GM18867 (cell line): ENCODE measurements around the gene HIF1A.
"Not testable (repeated sequence)": the region's sequence is repeated elsewhere in the genome, so short reads cannot be mapped to it uniquely, and the experiment has no call there.

Experiments
- ATAC-seq: cut with Tn5 transposase; IDR thresholded peaks from one replicate; pipeline ENCODE4 v1.9.1; 2021; ENCODE audit warnings: mild to moderate bottlenecking, moderate library complexity; ENCODE audit not compliant: unreplicated experiment

The HIF1A gene

DNA sequence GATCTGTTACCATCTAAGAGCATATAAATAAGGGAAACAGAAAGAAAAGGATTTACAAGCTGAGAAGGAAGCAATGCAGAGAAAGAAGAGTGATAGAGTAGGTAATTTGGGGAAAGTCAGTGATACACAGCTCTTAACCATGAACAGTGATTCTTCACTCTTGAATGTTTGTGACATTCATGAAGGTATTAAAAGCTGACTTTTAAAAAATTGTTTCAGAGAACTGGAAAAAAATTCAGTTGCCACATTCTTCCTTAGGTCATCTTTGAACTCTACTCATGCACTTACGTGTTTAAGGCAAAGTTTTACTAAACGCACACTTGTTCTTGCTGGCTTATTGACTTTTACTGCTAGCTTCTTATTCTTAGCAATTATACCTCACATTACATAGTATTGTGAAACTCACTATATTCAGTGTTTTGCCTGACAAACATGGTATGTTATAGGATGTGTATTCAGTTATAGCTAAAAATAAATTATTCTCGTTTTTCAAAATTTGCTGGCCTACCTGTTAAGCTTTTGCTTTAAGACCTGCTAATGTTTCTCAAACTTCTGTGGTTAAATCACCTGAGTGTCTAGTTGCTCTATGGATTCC is 10.9 kb downstream of the HIF1A start:
- ATAC-seq = no peak

DNA sequence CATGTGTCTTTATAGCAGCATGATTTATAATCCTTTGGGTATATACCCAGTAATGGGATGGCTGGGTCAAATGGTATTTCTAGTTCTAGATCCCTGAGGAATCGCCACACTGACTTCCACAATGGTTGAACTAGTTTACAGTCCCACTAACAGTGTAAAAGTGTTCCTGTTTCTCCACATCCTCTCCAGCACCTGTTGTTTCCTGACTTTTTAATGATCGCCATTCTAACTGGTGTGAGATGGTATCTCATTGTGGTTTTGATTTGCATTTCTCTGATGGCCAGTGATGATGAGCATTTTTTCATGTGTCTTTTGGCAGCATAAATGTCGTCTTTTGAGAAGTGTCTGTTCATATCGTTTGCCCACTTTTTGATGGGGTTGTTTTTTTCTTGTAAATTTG is 12.5 kb downstream of the HIF1A start:
- ATAC-seq = not testable (repeated sequence)

DNA sequence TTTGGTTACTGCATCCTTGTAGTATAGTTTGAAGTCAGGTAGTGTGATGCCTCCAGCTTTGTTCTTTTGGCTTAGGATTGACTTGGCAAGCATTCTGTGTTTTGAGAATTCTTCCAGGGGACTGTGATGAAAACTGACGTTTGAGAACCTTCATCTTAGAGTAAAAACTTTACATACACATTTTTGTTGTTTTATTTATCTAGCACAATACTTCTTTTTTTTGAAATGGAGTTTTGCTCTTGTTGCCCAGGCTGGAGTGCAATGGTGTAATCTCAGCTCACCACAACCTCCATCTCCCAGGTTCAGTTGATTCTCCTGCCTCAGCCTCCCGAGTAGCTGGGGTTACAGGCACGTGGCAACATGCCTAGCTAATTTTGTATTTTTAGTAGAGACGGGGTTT is 13.4 kb downstream of the HIF1A start:
- ATAC-seq = not testable (repeated sequence)

DNA sequence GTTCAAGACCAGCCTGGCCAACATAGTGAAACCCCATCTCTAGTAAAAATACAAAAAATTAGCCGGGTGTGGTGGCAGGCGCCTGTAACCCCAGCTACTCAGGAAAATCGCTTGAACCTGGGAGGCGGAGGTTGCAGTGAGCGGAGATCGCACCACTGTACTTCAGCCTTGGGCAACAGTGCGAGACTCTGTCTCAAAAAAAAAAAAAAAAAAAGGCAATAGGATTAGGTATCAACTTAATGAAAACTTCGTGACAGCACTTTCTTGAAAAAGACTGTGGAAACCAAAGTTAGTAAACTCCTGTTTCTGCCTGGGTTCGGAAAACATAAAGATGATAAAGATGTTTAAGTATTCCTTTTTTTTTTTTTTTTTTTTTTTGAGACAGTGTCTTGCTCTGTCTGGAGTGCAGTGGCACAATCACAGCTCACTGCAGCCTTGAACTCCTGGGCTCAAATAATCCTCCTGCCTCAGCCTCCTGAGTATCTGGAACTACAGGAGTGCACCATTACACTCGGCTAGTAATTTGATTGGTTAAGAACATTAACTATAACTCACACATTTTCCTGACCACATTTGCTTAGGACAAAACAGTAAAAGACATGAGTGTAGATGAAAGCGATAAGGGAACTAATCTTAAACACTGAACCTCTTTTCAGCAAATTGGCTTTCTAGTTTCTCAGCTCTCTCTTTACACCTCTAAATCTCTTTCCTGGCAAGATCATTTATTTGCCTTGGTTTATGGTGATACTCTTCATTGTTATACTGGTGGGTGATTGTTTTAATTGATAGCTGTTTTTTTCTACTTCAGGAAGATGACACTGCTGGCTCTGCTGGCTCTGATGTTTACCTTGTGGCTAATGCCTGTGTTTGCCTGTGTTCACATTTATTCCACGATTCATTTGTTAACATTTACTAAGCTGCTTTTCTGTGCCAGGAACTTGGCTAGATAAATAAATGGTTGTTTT is 15.8 kb downstream of the HIF1A start:
- ATAC-seq = no peak

DNA sequence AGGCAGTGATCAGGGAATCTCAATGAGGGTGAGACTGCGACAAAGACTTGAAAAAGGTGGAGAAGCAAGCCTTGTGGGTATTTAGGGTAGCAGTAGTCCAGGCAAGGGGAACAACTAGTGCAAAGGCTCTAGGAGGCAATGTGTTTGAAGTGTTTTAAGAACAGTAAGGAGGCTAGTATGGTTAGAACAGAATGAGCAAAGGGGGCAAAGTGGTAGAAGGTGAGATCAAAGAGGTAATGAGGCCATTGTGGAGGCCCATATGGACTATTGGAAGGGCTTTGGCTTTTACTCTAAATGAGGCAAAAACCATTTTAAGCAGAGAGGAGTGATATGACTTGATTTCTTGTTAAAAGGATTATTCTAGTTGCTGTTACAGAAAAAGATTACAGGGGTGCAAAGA is 16.8 kb downstream of the HIF1A start:
- no peak for ATAC-seq

DNA sequence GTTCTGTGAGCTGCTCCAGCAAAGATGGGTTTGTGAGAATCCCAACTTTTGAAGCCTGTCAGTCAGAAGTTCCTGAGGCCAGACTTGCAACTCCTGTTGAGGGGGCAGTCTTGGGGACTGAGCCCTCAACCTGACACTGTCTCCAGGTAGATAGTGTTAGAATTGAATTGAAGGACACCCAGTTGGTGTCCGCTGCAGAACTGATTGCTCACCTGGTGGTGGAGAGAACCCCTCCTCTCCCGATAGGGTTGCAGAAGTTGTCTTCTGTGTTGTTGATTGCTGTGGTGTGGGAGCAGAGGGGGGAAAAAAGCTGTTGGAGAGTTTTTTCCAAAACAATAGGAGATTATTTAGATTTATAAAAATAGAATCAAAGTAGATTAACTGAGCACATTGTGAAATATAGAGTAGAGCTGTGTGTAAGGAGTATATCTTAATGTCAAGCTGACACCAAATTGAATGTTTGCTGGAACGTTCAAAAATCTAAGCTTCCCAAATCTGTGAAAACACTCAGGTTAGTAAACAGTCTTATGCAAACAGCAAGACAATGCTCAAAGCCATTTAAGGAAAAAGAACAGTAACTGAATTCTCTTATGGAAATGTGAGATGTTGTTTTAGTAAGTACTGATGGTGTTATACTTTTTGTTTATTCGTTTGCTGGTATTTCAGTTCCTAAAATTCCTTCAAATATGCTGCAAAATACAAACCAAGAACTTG is 18.6 kb downstream of the HIF1A start:
- ATAC-seq = no peak

DNA sequence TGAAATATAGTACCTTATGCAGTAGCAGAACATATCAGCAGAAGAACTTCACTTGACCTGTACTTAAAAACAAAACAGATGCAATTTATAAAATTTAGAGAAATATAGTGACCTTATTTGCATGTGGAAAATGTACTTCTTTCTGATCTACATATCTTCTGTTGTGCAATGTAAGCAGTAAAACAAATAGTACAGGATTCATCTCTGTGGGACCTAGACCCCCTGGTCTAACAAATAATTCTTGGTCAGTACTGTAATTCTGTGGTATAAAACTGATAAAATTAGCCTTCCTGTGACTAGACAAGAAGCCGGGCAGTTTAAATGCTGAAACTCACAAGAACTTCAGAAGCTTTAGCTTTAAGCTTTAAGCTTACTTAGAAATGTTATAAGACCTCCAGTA is 21.6 kb downstream of the HIF1A start:
- no peak for ATAC-seq

DNA sequence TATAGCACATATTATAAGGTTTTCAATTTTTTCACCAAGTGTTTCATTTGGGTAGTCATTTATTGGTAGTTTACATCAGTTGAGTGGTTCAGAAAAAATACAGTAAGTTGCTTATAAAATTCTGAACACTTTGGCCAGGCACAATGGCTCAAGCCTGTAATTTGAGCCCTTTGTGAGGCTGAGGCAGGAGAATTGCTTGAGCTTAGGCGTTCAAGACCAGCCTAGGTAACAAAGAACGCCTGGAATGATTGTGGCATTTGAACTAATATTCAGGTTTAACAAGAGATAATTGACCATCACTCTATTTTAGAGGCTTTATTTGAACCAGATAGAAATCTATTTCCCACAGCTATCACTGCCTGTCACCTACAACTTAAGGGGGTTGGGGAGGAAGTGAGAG is 22.7 kb downstream of the HIF1A start:
- ATAC-seq = no peak

DNA sequence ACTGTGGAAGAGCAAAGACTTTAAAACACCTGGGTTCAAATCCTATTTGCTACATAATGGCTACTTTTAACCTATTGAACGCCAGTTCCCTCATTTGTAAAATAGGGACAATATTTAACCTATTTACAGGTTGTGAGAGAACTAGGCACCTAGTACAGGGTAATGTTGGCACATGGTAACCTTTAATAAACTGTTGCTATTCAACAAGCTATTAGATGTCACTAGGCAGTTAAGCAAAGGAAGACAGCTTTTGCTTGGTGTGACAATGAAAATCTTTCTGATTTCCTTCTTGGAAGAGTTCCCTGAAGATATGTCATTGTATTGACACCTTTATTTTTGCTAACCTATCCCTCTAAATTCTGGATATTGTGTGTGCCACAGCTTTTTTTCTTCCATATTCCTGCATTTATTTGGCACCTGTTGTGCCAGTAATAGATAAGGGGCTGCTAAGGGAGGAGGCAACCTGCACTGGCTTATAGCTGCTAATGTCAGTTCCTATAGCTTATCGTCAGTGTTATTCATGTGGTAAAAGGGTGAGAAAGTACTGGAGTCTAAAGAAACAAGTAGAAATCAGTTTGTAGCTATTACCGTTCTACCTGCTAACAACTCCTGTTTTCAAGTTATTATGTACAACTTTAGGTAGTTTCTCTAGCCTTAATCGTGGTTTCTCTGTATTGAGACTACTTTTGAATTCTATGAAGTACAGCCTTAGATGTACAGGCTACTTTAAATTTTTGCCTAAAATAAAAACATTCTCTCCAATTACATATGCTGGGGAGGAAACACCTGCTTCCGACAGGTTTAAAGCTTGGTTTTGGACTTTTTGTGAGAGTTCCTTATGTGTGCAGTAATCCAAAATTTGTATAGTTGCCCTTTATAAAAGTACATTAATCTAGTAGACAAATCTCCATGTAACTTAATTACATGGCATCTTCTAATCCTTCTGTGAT is 24.3 kb downstream of the HIF1A start:
- ATAC-seq = no peak

DNA sequence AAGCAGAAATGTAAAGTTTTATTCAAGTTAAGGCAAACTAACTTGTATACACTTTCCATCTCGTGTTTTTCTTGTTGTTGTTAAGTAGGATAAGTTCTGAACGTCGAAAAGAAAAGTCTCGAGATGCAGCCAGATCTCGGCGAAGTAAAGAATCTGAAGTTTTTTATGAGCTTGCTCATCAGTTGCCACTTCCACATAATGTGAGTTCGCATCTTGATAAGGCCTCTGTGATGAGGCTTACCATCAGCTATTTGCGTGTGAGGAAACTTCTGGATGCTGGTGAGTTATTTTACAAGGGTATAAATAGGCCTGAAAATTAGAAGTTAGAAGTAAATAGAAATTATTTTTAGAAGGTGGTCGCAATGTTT is 25.0 kb downstream of the HIF1A start:
- ATAC-seq = no peak

DNA sequence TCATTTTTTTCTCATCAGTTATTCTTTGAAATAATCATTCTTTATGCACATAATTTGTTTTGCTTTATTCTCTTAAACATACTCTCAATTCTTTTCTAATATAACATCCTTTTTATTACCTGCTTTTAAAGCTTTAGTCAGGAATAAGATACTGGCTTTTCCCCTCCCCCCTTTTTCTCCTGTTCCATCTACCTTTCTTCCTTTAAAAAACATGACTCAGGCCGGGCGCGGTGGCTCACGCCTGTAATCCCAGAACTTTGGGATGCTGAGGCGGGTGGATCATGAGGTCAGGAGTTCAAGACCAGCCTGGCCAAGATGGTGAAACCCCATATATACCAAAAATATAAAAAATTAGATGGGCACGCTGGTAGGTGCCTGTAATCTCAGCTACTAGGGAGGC is 25.4 kb downstream of the HIF1A start:
- ATAC-seq = no peak

DNA sequence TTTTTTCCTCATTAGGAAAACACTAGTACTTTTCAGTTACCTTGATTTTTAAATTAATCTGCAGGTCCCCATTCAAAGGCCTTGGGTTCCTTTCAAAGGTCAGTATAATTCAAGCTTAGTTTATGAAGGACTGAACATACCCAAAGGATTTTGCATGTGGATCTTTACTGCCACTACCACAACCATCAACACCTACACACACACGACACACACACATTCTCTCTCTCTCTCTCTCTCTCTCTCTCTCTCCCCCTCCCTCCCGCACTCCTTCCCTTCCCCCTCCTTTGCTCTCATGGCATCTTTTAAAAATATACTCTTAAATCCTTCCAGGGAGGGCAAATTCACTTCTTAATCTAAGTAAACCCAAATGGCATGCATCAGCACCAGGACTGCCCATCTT is 28.8 kb downstream of the HIF1A start:
- ATAC-seq = no peak

DNA sequence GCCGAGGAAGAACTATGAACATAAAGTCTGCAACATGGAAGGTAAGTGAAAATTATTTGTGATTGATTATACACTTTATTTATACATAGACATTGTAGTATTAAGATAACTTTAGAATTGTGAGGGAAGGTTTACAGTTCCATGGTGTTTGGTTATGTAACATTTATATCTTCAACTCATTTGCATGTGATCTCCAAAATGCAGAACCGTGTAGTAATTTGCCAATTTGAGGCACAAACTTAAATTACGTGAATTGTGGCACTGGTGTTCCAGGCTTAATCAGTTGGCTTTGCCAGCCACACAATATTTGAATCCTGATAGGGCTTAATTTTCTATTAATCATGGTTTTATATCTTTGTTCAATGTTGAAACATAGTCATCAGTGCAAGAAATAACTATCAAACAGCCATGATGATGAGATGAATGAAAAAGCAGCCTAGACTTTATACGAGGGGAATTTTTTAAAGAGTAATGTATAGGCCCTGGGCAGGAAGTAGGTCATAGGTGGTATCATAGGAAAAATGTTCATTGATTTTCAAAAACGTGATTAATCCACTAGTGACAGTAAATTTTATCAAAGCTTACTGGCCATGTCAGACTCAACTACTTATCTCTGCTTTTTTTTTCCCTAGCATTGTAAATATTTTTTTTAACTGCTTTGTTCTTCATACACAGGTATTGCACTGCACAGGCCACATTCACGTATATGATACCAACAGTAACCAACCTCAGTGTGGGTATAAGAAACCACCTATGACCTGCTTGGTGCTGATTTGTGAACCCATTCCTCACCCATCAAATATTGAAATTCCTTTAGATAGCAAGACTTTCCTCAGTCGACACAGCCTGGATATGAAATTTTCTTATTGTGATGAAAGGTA is 31.7 kb downstream of the HIF1A start:
- no peak for ATAC-seq

DNA sequence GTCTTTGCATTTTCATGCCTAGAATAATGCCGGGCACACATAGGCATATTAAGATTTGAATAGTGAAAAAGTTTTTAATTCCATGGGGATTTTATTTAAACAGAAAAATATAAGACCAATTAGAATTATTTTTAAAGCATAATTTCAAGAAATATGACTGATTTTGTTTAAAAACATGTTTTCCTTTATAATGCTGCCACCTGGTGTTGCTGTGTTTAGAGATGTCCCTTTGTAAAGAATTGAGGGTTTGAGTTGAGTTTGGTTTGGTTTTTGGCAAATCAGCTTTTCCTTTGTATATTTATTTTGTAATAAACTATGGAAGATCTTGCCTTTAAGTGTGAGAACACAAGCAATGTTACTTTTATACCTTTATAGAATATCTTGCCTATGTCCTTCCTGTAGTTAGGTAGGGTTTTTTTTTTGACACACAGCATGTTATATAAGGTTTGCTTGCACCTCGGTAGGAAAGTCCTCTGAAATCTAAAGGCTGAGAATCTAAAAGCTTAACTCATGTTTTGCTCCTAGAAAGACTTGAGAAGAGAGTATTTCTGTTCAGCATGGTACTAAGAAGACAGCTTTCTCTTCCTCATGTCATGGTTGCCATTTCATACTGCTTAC is 35.6 kb downstream of the HIF1A start:
- no peak for ATAC-seq

DNA sequence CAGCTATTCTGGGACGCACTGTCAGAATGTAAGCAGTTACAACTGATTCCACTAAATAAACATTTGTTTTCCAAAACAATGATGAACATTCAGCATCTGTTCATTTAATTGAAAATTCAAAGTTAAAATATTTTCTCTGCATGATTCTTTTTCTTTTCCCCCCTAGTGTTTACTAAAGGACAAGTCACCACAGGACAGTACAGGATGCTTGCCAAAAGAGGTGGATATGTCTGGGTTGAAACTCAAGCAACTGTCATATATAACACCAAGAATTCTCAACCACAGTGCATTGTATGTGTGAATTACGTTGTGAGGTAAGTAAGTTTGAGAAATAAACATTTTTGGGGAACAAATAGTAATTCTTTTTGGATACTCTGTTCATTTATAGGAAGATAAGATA is 38.7 kb downstream of the HIF1A start:
- no peak for ATAC-seq

DNA sequence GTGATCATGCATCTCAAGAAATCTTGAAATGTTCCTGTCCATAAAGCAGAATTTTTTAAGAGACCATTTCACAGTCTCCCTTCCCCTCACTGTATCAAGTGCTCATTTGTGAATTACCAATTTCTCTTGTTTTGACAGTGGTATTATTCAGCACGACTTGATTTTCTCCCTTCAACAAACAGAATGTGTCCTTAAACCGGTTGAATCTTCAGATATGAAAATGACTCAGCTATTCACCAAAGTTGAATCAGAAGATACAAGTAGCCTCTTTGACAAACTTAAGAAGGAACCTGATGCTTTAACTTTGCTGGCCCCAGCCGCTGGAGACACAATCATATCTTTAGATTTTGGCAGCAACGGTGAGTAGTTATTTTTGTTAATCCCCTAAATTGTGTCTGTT is 41.4 kb downstream of the HIF1A start:
- ATAC-seq = no peak

DNA sequence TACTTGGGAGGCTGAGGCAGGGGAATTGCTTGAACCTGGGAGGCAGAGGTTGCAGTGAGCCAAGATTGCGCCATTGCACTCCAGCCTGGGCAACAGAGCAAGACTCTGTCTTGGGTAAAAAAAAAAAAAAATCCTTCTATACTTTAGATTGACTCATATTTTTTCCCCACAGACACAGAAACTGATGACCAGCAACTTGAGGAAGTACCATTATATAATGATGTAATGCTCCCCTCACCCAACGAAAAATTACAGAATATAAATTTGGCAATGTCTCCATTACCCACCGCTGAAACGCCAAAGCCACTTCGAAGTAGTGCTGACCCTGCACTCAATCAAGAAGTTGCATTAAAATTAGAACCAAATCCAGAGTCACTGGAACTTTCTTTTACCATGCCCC is 42.6 kb downstream of the HIF1A start:
- no peak for ATAC-seq

DNA sequence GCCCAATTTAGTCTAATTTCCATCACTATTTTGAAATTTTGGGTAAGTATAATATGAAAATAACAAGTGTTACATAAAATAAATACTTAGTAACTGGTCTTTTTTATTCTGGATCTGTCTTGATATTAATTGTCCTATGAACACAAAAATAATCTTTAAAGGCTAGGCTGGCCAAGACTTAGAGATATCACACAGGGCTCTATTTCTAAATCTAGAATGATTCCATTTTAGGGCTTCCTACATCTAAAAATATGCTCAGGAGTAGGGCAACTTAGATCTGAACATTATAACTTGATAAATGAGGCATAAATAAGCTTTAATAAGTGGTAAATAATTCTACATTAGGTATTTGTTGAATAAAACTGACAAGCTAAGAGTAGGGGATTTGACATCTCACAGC is 43.8 kb downstream of the HIF1A start:
- no peak for ATAC-seq

DNA sequence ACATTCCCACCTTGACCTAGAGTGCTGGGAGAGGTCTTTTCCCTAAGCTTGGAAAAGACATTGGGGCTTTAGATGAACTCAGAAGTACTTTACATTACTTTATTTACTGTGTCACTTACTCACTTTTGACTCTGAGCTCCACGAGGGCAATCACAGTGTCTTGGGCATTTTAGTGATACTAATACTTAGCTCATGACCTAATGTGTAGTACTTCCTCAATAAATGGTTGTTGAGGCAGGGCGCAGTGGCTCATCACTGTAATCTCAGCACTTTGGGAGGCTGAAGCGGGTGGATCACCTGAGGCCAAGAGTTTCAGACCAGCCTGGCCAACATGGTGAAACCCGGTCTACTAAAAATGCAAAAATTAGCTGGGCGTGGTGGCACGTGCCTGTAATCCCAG is 47.1 kb downstream of the HIF1A start:
- ATAC-seq = no peak
